GM19324 (cell line): Measurements from ENCODE around the gene SNX6.
"Not testable (repeated sequence)": the region's sequence is repeated elsewhere in the genome, so short reads cannot be mapped to it uniquely, and the experiment has no call there.

Source experiments
- ATAC-seq: cut with Tn5 transposase; IDR thresholded peaks from one replicate; pipeline ENCODE4 v1.9.1; 2021; ENCODE audit warnings: mild to moderate bottlenecking, moderate library complexity; ENCODE audit not compliant: unreplicated experiment, low FRiP score

The SNX6 gene

GRCh38 chr14:34629657-34630529, at the start of gene SNX6:
TSS of gene SNX6 (minus strand) at chr14:34630148. CDS start at chr14:34630116, 32 bp downstream.
- peak; percentile 95 for ATAC-seq

GRCh38 chr14:34678735-34679134, 48.8 kb upstream of the SNX6 start:
- ATAC-seq = no peak

DNA sequence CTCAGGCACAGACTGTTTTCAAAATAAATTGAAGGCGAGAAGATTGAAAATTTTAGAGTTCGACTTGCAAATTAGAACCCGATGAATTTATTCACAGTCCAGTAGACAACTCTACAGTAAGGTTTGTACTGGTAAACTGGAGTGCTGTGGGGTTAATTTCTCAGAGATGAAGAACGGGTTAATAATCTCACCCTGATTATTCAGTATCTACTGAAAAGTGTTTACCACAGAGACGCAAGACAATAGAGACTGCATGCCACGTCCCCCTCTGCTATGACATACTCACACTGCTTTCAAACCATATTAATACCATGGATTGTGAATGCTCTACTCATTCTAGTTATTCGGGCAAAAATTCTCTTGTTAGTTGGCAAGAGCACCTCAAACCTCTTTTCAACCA, 48.4 kb upstream of the SNX6 start:
- ATAC-seq = no peak

GRCh38 chr14:34676516-34677211, 46.7 kb upstream of the SNX6 start:
- no peak for ATAC-seq

DNA sequence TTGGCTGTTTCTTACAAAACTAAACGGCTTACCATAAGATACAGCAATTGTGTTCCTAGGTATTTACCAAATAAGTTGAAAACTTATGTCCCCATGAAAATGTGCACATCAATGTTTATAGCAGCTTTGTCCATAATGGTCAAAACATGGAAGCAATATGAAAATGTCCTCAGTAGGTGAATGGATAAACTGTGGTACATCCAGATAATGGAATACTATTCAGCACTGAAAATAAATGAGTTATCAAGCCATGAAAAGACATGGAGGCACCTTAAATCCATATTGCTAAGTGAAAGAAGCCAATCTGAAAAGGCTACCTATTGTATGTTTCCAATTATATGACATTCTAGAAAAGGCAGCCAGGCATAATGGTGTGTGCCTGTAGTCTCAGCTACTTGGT, 43.8 kb upstream of the SNX6 start:
- ATAC-seq = no peak

DNA sequence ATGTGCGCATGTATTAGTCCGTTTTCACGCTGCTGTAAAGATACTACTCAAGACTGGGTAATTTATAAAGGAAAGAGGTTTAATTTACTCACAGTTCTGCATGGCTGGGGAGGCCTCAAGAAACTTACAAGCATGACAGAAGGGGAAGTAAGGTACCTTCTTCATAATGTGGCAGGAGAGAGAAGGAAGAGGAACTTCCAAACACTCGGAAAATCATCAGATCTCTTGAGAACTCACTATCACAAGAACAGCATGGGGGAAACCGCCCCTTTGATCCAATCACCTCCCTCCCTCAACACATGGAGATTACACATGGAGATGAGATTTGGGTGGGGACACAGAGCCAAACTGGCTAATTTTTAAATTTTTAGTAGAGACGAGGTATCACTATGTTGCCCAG, 41.8 kb upstream of the SNX6 start:
- no peak for ATAC-seq

- ATAC-seq = no peak
These were observed 38.2 kb upstream of the SNX6 start for GRCh38 chr14:34668111-34668510.

DNA sequence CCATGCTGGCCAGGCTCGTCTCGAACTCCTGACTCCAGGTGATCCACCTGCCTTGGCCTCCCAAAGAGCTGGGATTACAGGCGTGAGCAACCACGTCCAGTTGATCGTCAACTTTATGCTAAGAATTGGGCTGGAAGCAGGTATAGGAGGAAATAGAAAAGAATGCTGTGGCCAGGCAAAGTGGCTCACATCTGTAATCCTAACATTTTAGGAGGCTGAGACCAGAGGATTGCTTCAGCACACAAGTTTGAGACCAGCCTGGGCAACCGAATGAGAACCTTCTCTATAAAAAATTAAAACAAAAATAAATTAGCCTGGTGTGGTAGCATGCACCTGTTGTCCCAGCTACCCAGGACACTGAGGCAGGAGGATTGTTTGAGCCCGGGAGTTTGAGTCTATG, 37.1 kb upstream of the SNX6 start:
- ATAC-seq = no peak

- no peak for ATAC-seq
These were observed 36.0 kb upstream of the SNX6 start for GRCh38 chr14:34665785-34666435.

DNA sequence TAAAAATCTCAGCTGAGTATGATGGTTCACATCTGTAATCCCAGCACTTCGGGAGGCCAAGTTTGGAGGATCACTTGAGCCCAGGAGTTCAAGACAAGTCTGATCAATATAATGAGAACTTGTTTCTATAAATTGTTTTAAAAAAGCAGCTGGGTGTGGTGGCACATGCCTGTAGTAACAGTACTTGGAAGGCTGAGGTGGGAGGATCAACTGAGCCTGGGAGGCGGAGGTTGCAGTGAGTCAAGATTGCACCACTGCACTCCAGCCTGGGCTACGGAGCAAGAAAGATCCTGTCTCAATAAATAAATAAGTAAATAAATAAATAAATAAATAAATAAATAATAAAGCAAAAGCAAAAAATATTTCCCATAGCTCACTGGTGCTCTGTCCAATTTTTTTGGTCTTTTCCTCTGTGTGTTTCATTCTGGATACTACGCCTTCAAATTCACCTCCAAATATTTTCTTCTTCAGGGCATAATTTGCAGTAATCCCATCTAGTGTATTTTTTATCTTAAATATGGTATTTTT, 32.7 kb upstream of the SNX6 start:
- ATAC-seq = no peak

- ATAC-seq = no peak
These were observed 30.8 kb upstream of the SNX6 start for GRCh38 chr14:34660796-34661195.

GRCh38 chr14:34655959-34656358, 26.0 kb upstream of the SNX6 start:
- no peak for ATAC-seq

DNA sequence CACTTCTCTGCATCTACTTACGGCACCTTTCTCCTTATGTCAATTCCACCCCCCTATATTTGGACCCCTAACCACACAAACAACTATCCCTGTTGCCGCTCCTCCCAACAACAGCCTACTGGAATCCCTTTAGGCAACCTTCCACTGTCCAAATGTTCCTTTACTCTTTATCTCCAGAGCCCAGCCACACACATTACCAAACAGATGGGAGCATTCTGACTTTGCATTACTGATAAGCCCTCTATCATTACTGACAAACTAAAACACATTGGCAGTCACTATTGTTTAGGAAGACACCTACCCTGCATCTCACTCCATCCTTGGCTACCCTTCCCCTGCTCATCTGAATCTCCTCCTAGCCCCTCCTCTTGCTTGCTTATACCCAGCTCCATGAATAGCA, 23.1 kb upstream of the SNX6 start:
- ATAC-seq = not testable (repeated sequence)

GRCh38 chr14:34652348-34652747, 22.4 kb upstream of the SNX6 start:
- ATAC-seq = not testable (repeated sequence)

DNA sequence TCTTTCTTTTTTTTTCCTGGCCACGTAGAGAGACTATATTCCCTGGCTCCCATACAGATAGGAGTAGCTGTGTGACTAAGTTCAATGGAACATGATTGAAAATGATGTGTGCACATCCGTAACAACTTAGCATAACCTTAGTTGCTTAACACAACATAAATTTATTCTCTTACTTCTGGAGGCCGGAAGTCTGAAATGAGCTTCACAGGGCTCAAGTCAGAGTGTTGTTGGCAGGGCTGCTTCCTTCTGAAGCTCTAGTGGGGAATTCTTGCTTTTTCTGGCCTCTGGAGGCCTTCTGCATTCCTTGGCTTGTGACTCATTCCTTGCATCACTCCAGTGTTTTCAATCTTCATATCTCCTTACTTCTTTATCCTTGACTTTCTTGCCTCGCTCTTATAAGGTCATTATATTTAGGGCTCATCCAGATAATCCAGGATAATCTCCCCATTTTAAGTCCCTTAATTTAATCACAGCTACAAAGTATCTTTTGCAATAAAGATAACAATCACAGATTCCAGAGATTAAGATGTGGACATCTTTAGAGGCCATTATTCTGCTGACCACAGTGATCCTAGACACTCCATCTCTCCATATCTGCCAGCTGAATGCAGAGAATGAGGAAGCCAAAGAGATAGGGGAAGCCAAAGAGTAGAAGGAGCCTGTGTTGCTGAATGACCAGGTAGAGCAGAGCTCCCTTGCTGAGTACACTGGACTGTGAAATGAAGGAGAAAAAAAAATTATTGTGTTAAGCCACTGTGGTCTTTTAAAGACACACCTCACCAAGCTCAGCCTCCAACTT, 21.0 kb upstream of the SNX6 start:
- ATAC-seq = no peak

- not testable (repeated sequence) for ATAC-seq
These were observed 20.1 kb upstream of the SNX6 start for GRCh38 chr14:34650006-34650405.

- ATAC-seq = no peak
These were observed 19.4 kb upstream of the SNX6 start for GRCh38 chr14:34649344-34649743.

DNA sequence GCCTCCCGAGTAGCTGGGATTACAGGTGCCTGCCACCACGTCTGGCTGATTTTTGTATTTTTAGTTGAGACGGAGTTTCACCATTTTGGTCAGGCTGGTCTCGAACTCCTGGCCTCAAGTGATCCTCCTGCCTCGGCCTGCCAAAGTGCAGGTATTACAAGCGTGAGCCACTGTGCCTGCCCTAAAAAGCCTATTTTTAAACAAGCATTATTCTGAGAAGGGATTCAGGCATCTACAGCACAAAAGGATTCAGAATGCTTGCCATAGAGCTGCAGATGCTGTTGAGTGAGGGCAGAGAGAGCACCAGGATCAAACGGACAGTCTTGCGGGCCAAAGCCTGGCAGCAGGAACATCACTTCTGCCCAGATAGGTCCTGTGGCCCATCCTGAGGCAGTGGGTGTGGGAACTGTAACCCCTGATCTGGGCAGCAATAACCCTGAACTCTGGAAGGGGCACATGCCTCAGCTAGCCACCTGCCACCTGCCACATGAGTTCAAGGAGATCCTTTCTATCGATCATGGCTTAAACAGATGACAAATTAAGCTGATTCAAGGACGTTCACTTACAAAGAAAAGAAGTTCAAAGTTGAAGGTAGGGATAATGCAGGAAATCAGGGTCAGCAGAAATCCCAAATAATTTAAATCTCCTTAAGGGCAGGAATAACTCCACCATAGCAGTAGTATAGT, 16.8 kb upstream of the SNX6 start:
- ATAC-seq = no peak

GRCh38 chr14:34643361-34643760, 13.4 kb upstream of the SNX6 start:
- ATAC-seq = no peak

DNA sequence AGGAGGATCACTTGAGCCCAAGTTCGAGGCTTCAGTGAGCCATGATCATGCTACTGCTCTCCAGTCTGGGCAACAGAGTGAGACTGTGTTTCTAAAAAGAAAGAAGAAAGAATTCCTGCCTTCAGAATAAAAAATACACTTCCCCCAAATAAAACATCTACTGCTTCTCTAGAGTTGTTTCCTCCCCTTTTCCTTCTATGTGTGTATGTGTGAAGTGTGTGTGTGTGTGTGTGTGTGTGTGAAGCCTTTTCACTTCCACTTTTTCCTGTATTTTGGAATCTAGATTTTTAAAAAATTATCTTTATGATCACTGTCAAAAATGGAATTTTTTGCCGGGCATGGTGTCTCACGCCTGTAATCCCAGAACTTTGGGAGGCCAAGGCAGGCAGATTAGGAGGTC, 12.6 kb upstream of the SNX6 start:
- ATAC-seq = no peak
